WERI-Rb-1 (cell line): Measurements from ENCODE around the gene FAM50A.

Experiments used
- DNase-seq: peaks from one replicate; pipeline ENCODE4 v3.0.0-alpha.2; 2020
- H3K27ac ChIP-seq: fragments of 250-450 bp; sonication (Bioruptor Pico); 2 replicates; pipeline ENCODE4 v1.5.1; 2020; ENCODE audit warnings: mild to moderate bottlenecking, moderate library complexity
- H3K27me3 ChIP-seq: fragments of 250-450 bp; sonication (Bioruptor Pico); 2 replicates; pipeline ENCODE4 v1.5.1; 2021; ENCODE audit warnings: mild to moderate bottlenecking, low read depth, moderate library complexity; ENCODE audit not compliant: insufficient read depth, severe bottlenecking
- H3K36me3 ChIP-seq: fragments of 250-450 bp; sonication (Bioruptor Pico); 2 replicates; pipeline ENCODE4 v1.5.1; 2020; ENCODE audit warnings: mild to moderate bottlenecking, moderate library complexity
- H3K4me3 ChIP-seq: 2 replicates; pipeline ENCODE4 v1.5.1; 2011; ENCODE audit warnings: low read depth, mild to moderate bottlenecking, control low read depth, low read length
- H3K9me3 ChIP-seq: fragments of 250-450 bp; sonication (Bioruptor Pico); 2 replicates; pipeline ENCODE4 v1.5.1; 2021; ENCODE audit warnings: mild to moderate bottlenecking, moderate library complexity; ENCODE audit not compliant: severe bottlenecking
- CTCF ChIP-seq: IDR thresholded peaks from 2 replicates; pipeline ENCODE4 v1.5.1; 2011; ENCODE audit warnings: low read depth, mild to moderate bottlenecking, control low read depth, inconsistent platforms, low read length

FAM50A gene

GRCh38 chrX:154458116-154458953 lies 14.4 kb downstream of the FAM50A start, which contains the start of gene PLXNA3:
TSS of gene PLXNA3 (plus strand) at chrX:154458281. CDS start at chrX:154460184, 1,903 bp downstream.
- peak within 1 kb of the TSS; percentile 74 for H3K4me3 ChIP-seq
- no peak for TF ChIP-seq CTCF
- H3K27ac ChIP-seq, result peak within 1 kb of the TSS; percentile 67
- H3K9me3 ChIP-seq, result peaks cover 6% of the 10 kb centered on the region
- H3K36me3 ChIP-seq, result peaks cover 30% of the 10 kb centered on the region
- H3K27me3 ChIP-seq, result peaks cover 17% of the 10 kb centered on the region
- peak; percentile 55 for DNase-seq

- Histone ChIP-seq H3K27ac (peak overlapping the region; percentile 67), H3K4me3 (peak overlapping the region; percentile 74), H3K27me3 (peaks cover 20% of the 10 kb centered on the region), H3K9me3 (peaks cover 6% of the 10 kb centered on the region), H3K36me3 (peaks cover 36% of the 10 kb centered on the region)
- DNase-seq, result peak; percentile 49
- no peak for TF ChIP-seq CTCF
Observed at GRCh38 chrX:154458954-154459778, 15.2 kb downstream of the FAM50A start.

GRCh38 chrX:154459832-154460231 lies 15.9 kb downstream of the FAM50A start:
- peak; percentile 84 for DNase-seq
- Histone ChIP-seq H3K27me3 (peaks cover 26% of the 10 kb centered on the region), H3K36me3 (peaks cover 43% of the 10 kb centered on the region), H3K4me3 (peak overlapping the region; percentile 74), H3K27ac (peak overlapping the region; percentile 67), H3K9me3 (peaks cover 5% of the 10 kb centered on the region)
- TF ChIP-seq CTCF, result no peak

- Histone ChIP-seq H3K4me3 (no peak overlapping the region), H3K27ac (peak overlapping the region; percentile 67), H3K27me3 (peaks cover 27% of the 10 kb centered on the region), H3K9me3 (peaks cover under 1% of the 10 kb centered on the region), H3K36me3 (peaks cover 46% of the 10 kb centered on the region)
- DNase-seq, result peak; percentile 40
- TF ChIP-seq CTCF, result peak; percentile 24; the same call in 1 of the 2 replicates
Observed at GRCh38 chrX:154460326-154460725, 16.4 kb downstream of the FAM50A start.

- Histone ChIP-seq H3K36me3 (peaks cover 64% of the 10 kb centered on the region), H3K4me3 (no peak overlapping the region), H3K27me3 (peaks cover 36% of the 10 kb centered on the region), H3K9me3 (no peaks in the 10 kb centered on the region), H3K27ac (no peak overlapping the region)
- DNase-seq, result no peak
- no peak for TF ChIP-seq CTCF
Observed at GRCh38 chrX:154462396-154462795, 18.5 kb downstream of the FAM50A start.
